Measurements from ENCODE around the gene LSMEM2.
A peak's percentile ranks its signal among the peaks of the same experiment; 100 is the strongest.
"Not testable (repeated sequence)": the region's sequence is repeated elsewhere in the genome, so short reads cannot be mapped to it uniquely, and the experiment has no call there.

Gene LSMEM2

GRCh38 chr3:50269460-50269859 lies 9.4 kb upstream of the LSMEM2 start:
- Histone ChIP-seq H3K27ac (no peak overlapping the region), H3K27me3 (peaks cover 62% of the 10 kb centered on the region), H3K4me3 (ENCODE audit: low read depth in 1 of 2, low read length in 1 of 2) (no peak overlapping the region), H3K4me1 (ENCODE audit: control insufficient read depth in 1 of 2, insufficient read depth in 1 of 2, low read depth in 1 of 2, low read length in 1 of 2) (peaks cover 19 to 20% of the 10 kb centered on the region in 2 experiments), H3K36me3 (no peaks in the 10 kb centered on the region), H3K9me3 (no peaks in the 10 kb centered on the region)
- TF ChIP-seq CTCF (IDR thresholded peaks at IDR 0.05) = no peak

- Histone ChIP-seq H3K27me3 (peaks cover 62% of the 10 kb centered on the region), H3K4me3 (ENCODE audit: low read depth in 1 of 2, low read length in 1 of 2) (no peak overlapping the region), H3K4me1 (ENCODE audit: control insufficient read depth in 1 of 2, insufficient read depth in 1 of 2, low read depth in 1 of 2, low read length in 1 of 2) (peaks cover 21 to 25% of the 10 kb centered on the region in 2 experiments), H3K27ac (no peak overlapping the region), H3K9me3 (no peaks in the 10 kb centered on the region), H3K36me3 (no peaks in the 10 kb centered on the region)
- no peak for TF ChIP-seq CTCF (IDR thresholded peaks at IDR 0.05)
Measured at GRCh38 chr3:50269977-50270413, 8.9 kb upstream of the LSMEM2 start.

- no peaks in the 10 kb centered on the region for H3K36me3 ChIP-seq
- H3K27ac ChIP-seq = no peak overlapping the region
- H3K9me3 ChIP-seq = no peaks in the 10 kb centered on the region
- TF ChIP-seq CTCF (IDR thresholded peaks at IDR 0.05) = no peak
- H3K4me3 ChIP-seq (ENCODE audit: low read depth in 1 of 2, low read length in 1 of 2) = no peak overlapping the region
- peaks cover 62% of the 10 kb centered on the region for H3K27me3 ChIP-seq
- H3K4me1 ChIP-seq (ENCODE audit: control insufficient read depth in 1 of 2, insufficient read depth in 1 of 2, low read depth in 1 of 2, low read length in 1 of 2) = peaks cover 21 to 31% of the 10 kb centered on the region in 2 experiments
Measured at GRCh38 chr3:50270422-50271224, 8.3 kb upstream of the LSMEM2 start.

- H3K27ac ChIP-seq = no peak overlapping the region
- no peak for TF ChIP-seq CTCF (IDR thresholded peaks at IDR 0.05)
- peaks cover 62% of the 10 kb centered on the region for H3K27me3 ChIP-seq
- H3K36me3 ChIP-seq = no peaks in the 10 kb centered on the region
- H3K9me3 ChIP-seq = no peaks in the 10 kb centered on the region
- no peak overlapping the region for H3K4me3 ChIP-seq (ENCODE audit: low read depth in 1 of 2, low read length in 1 of 2)
- H3K4me1 ChIP-seq (ENCODE audit: control insufficient read depth in 1 of 2, insufficient read depth in 1 of 2, low read depth in 1 of 2, low read length in 1 of 2) = peaks cover 26 to 38% of the 10 kb centered on the region in 2 experiments
Measured at GRCh38 chr3:50271314-50271936, 7.5 kb upstream of the LSMEM2 start.

- peak overlapping the region in 1 of 2 experiments; percentile 58 for H3K4me3 ChIP-seq (ENCODE audit: low read depth in 1 of 2, low read length in 1 of 2)
- peaks cover 62% of the 10 kb centered on the region for H3K27me3 ChIP-seq
- H3K27ac ChIP-seq, H3K9me3 ChIP-seq, H3K36me3 ChIP-seq: not testable (repeated sequence)
- peaks cover 26 to 38% of the 10 kb centered on the region in 2 experiments for H3K4me1 ChIP-seq (ENCODE audit: control insufficient read depth in 1 of 2, insufficient read depth in 1 of 2, low read depth in 1 of 2, low read length in 1 of 2)
Measured at GRCh38 chr3:50272538-50272910, 6.4 kb upstream of the LSMEM2 start.

All from neutrophil (primary cell).